AG04449 (cell line): ENCODE data around the gene ADAMTSL5.

ENCODE experiments used
- CTCF ChIA-PET: fragments of 350-600 bp; formaldehyde crosslinking; extraction: SDS; loops from one replicate; lab custom pipeline; 2021; ENCODE audit warnings: antibody characterized with exemption; lab: Yijun Ruan, JAX
- POLR2A ChIA-PET: fragments of 400-600, 350-600 bp; formaldehyde crosslinking; extraction: SDS; loops from one replicate; lab custom pipeline; 2020; ENCODE audit warnings: antibody characterized with exemption, inconsistent platforms; lab: Yijun Ruan, JAX
- DNase-seq: peaks from one replicate; pipeline ENCODE4 v3.0.0-alpha.2; 2010; ENCODE audit warnings: low read depth, low spot score
- H3K4me3 ChIP-seq: 2 replicates; pipeline ENCODE4 v1.5.1; 2011; ENCODE audit warnings: low read depth, mild to moderate bottlenecking, control low read depth, low read length
- CTCF ChIP-seq: IDR thresholded peaks from one replicate; pipeline ENCODE4 v1.5.1; 2011; ENCODE audit warnings: mild to moderate bottlenecking, moderate library complexity, low read length, control low read depth, inconsistent platforms; ENCODE audit not compliant: insufficient read depth; ENCODE audit errors: missing control alignments

Gene ADAMTSL5

GRCh38 chr19:1494115-1494815 lies 18.6 kb downstream of the ADAMTSL5 start:
- DNase-seq = no peak
- POLR2A ChIA-PET = interaction anchor here (0.7 kb wide), 1 partner anchor 380 kb away, joined by 8 read pairs; no protein-coding TSS in a partner anchor
- TF ChIP-seq CTCF = no peak
- CTCF ChIA-PET = interaction anchor here (0.5 to 1.1 kb wide), 3 partner anchors 8 to 298 kb away, joined by 3 to 7 read pairs (median 3); no protein-coding TSS in a partner anchor
- H3K4me3 ChIP-seq = no peak overlapping the region

- CTCF ChIA-PET = no interaction called here
- no peak overlapping the region for H3K4me3 ChIP-seq
- TF ChIP-seq CTCF = no peak
- POLR2A ChIA-PET = no interaction called here
- DNase-seq = no peak
Observed at GRCh38 chr19:1492474-1493006, 20.3 kb downstream of the ADAMTSL5 start.

GRCh38 chr19:1491849-1492170 lies 21.0 kb downstream of the ADAMTSL5 start:
- no peak overlapping the region; the same call in 1 of the 2 replicates for H3K4me3 ChIP-seq
- ChIA-PET POLR2A (no interaction called here), CTCF (interaction anchor here (1.9 to 2.6 kb wide), 2 partner anchors 11 to 12 kb away, joined by 4 to 9 read pairs; no protein-coding TSS in a partner anchor)
- TF ChIP-seq CTCF = no peak
- DNase-seq = no peak

GRCh38 chr19:1491114-1491848 lies 21.5 kb downstream of the ADAMTSL5 start, which contains the start of gene REEP6:
Gene REEP6 (plus strand): TSS chr19:1491181. CDS start chr19:1491270, 89 bp downstream.
- DNase-seq = no peak
- H3K4me3 ChIP-seq = peak within 1 kb of the TSS; percentile 72
- ChIA-PET POLR2A (interaction anchor here (0.5 to 0.8 kb wide), 4 partner anchors 19 to 249 kb away, joined by 3 to 5 read pairs (median 4); partner anchors contain the start of gene CIRBP), CTCF (interaction anchor here (1.9 to 2.6 kb wide), 2 partner anchors 12 to 13 kb away, joined by 4 to 9 read pairs; no protein-coding TSS in a partner anchor)
- TF ChIP-seq CTCF = no peak

- H3K4me3 ChIP-seq = peak within 1 kb of the TSS; percentile 72
- DNase-seq = peak; percentile 89
- ChIA-PET CTCF (interaction anchor here (1.9 to 2.6 kb wide), 2 partner anchors 12 to 14 kb away, joined by 4 to 9 read pairs; no protein-coding TSS in a partner anchor), POLR2A (interaction anchor here (0.5 to 0.8 kb wide), 4 partner anchors 19 to 249 kb away, joined by 3 to 5 read pairs (median 4); partner anchors contain the start of gene CIRBP)
- no peak for TF ChIP-seq CTCF
Observed at GRCh38 chr19:1490311-1491113, 22.3 kb downstream of the ADAMTSL5 start, which contains the start of gene PCSK4. Gene PCSK4 (minus strand): TSS chr19:1490350. CDS start chr19:1490346, 4 bp downstream.
